ENCODE data around the gene SUN1.
A peak's percentile ranks its signal among the peaks of the same experiment; 100 is the strongest.

The SUN1 gene

DNA sequence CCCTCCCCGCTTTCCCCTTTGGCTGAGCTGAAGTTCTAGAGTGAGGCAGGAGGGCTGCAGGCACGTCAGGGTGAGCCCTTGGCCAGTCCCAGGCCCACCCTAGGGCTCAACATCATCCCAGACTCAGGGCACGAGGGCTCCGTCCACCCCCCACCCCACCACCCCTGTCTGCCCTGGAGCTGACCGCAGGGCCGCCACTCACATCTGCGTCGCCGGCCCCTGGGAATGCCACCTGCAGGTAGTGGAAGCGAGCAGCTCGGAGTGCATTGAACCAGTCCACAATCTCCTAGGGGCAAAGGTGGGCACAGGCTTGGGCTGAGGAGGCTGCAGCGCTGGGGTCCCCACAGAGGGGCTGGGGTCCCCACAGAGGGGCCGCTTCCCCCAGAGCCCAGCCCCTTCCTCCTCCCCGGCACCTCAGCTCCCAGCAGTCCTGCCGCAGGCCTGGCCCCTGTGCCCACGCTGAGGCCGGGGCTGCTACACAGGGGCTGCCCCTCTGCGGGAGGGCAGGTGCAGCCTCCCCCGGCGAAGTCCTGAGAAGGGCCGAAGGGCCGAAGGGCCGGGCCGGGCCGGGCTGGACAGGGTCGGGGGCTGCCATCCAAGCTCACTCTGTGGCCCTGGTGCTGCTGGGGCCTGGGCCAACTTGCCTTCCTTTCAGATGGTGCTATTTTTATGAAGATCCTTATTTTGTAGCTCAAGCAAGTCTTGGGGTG lies 68.2 kb downstream of the SUN1 start:
- TF ChIP-seq GATA3 (IDR thresholded peaks at IDR 0.05; ENCODE audit: low read depth, low read length) (no peak), GATA2 (IDR thresholded peaks at IDR 0.05; ENCODE audit: low read depth, low read length) (no peak)

GRCh38 chr7:901041-901387 lies 68.7 kb downstream of the SUN1 start:
- TF ChIP-seq GATA3 (IDR thresholded peaks at IDR 0.05; ENCODE audit: low read depth, low read length) = no peak
- TF ChIP-seq GATA2 (IDR thresholded peaks at IDR 0.05; ENCODE audit: low read depth, low read length) = no peak

GRCh38 chr7:901388-902154 lies 69.3 kb downstream of the SUN1 start:
- TF ChIP-seq GATA2 (IDR thresholded peaks at IDR 0.05; ENCODE audit: low read depth, low read length) = peak; percentile 82
- TF ChIP-seq GATA3 (IDR thresholded peaks at IDR 0.05; ENCODE audit: low read depth, low read length) = no peak

DNA sequence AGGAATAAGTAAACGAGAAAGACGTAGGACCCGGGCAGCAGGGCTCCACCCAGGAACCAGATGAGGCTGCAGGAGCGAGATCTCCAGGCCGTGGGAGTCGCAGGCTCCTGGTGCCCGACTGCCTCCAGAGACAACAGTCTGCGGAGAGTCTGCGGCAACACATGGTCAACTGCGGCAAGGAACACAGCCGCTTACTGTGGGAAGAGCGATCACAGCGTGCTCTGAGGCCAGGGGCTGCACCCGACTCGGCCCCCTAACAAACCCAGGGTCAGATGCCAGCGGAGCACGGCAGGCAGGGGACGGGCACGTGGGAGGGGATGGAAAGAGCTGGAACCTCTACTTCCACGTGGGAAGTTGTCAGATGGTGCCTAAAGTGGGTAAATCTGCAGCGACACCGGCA lies 70.7 kb downstream of the SUN1 start:
- TF ChIP-seq GATA3 (IDR thresholded peaks at IDR 0.05; ENCODE audit: low read depth, low read length) = no peak
- no peak for TF ChIP-seq GATA2 (IDR thresholded peaks at IDR 0.05; ENCODE audit: low read depth, low read length)

- TF ChIP-seq GATA2 (IDR thresholded peaks at IDR 0.05; ENCODE audit: low read depth, low read length) (no peak), GATA3 (IDR thresholded peaks at IDR 0.05; ENCODE audit: low read depth, low read length) (no peak)
These were observed 71.9 kb downstream of the SUN1 start for GRCh38 chr7:903921-904755.

- TF ChIP-seq GATA2 (IDR thresholded peaks at IDR 0.05; ENCODE audit: low read depth, low read length) = no peak
- TF ChIP-seq GATA3 (IDR thresholded peaks at IDR 0.05; ENCODE audit: low read depth, low read length) = no peak
These were observed 72.6 kb downstream of the SUN1 start for GRCh38 chr7:904847-905246.

- TF ChIP-seq GATA2 (IDR thresholded peaks at IDR 0.05; ENCODE audit: low read depth, low read length) = no peak
- TF ChIP-seq GATA3 (IDR thresholded peaks at IDR 0.05; ENCODE audit: low read depth, low read length) = no peak
These were observed 74.5 kb downstream of the SUN1 start for GRCh38 chr7:906776-907157.

DNA sequence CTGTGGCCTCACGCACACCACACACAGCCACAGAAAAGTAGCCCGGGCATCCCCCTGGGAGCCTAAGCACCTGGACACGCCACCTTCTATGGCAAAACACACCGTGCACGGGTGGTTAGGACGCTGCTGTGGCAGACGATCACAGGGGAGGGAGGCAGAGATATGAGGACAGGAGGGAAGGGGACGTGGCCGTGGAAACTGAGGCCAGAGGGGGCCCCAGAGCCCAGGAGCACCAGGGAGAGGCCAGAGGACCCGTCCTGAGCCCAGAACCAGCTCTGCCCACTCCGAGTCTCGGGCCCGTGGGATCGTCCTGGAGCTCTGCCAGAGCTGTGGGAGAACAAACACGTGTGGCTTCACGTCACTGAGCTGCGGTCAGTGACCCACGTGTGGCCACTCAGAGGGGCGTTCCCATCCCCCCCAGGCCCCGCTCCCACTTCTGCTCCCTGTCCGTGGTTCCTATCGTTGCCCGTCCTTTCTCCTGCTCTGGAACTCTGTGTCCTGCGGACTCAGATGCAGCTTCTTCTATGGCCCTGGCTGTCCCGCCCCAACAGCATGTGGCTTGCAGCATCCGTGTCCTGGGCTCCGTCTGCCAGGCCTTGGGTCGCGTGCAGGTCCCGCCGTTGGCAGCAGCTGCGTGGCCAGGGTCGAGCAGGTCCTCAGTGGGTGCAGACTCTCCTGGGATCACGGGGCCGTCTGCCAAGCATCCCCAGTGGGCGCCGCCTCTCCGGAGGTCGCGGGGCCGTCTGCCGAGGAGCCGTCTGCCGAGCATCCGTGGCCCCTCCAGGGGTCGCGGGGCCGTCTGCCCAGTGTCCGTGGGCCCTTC lies 75.1 kb downstream of the SUN1 start:
- no peak for TF ChIP-seq GATA2 (IDR thresholded peaks at IDR 0.05; ENCODE audit: low read depth, low read length)
- no peak for TF ChIP-seq GATA3 (IDR thresholded peaks at IDR 0.05; ENCODE audit: low read depth, low read length)

DNA sequence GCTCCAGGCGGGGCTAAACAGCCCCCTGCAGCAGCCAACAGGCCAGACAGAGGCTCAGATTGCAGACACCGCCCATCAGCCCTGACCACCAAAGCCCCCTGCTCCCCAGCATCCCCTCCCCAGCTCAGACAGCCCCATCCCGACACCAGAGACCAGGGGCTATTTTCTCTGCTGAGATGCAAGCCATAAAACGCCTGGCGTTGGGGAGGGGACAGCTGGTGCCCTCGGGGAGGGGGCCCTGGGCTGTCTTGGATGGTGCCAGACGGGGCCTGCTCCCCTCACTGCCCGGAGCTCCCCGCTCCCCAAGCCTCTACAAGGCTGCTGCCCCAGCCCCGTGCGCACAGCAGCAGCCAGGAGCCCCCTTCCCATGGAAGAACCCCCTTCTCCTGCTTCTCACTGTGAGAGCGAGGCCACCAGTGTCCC lies 75.9 kb downstream of the SUN1 start:
- TF ChIP-seq GATA3 (IDR thresholded peaks at IDR 0.05; ENCODE audit: low read depth, low read length) = no peak
- TF ChIP-seq GATA2 (IDR thresholded peaks at IDR 0.05; ENCODE audit: low read depth, low read length) = no peak

DNA sequence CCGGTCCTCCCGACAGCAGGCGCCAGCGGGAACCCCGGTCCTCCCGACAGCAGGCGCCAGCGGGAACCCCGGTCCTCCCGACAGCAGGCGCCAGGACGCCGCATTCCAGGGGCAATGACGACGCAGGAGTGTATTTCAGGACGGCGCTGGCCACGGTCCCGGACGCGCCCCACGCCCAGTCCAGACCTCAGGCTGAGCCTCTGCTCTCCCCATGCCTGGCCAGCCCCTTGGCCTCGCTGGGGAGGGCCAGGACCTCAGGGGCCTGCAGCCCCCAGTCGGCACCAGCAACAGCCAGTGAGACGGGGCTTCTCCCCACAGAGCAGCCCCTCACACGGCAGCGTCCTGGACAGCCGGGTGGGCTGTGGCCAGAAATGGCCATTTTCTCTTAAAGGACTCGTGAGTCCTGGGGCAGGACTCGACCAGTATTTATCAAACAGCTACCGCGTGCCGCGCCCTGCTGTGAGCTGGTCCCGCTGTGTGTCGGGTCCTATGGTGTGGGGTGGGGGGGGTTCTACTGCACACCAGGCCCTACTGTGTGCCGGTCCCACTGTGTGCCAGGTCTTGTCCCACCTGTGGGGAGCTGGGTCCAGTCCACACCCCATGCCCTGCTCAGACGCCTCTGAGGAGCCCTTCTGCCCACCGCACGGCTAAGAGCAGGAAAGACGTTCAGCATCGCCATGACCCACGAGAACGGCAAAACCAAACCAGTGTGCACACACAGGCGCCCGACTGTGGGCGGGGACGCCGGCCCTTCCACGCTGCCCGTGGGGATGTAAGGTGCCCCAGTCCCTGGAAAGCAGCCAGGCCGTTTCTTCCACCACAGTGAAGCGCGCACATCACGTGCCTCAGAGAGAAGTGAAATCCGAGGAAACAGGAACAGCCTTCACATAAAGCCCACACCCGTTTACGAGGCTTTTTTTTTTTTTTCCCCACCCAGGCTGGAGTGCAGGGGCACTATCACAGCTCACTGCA lies 77.4 kb downstream of the SUN1 start:
- TF ChIP-seq GATA2 (IDR thresholded peaks at IDR 0.05; ENCODE audit: low read depth, low read length) (no peak), GATA3 (IDR thresholded peaks at IDR 0.05; ENCODE audit: low read depth, low read length) (no peak)

DNA sequence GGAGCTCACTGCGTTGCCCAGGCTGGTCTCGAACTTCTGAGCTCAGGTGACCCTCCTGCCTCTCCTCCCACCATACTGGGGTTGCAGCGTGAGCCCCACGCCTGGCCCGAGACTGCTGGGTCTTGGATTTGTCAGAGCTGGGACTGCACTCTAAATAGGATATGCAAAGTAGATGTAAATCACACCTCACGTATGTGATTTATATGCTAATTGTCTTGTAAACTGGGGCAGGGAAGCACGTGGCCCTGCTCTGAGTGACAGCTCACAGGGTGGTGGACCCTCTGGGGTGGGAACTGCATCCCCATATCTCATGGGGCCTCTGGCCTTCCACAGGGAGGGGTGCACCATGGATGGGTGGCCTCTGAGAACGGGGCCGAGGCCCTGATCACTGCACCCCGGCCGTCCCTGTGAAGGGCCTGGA lies 78.2 kb downstream of the SUN1 start:
- TF ChIP-seq GATA2 (IDR thresholded peaks at IDR 0.05; ENCODE audit: low read depth, low read length) (no peak), GATA3 (IDR thresholded peaks at IDR 0.05; ENCODE audit: low read depth, low read length) (no peak)

DNA sequence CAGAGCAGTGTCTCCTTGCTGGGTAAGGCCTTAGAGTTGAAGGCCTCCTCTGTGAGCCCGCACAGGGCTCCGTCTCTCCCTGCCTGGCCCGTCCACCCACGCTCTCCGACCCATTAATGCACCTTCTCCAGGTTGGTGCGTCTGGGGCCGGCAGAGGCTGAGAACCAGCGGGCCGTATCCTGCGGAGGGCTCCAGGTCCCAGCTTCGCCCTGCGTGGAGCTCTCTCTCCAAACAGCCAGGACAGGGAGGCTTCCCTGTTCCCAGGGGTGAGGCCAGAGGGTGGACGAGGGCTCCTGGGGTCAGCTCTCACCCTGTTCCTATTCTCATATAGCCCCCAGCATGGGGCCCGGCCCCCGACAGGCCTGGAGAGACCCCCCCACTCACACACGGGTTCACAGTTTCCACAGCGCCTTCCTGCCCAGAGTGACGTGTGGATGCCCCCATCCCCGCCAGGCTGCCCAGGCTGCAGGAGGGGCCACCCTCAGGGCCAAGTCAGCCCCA lies 78.7 kb downstream of the SUN1 start:
- TF ChIP-seq GATA2 (IDR thresholded peaks at IDR 0.05; ENCODE audit: low read depth, low read length) = no peak
- no peak for TF ChIP-seq GATA3 (IDR thresholded peaks at IDR 0.05; ENCODE audit: low read depth, low read length)

Measured in SH-SY5Y (cell line).